Measurements from ENCODE around the gene GALNS.
"Not testable (repeated sequence)": the region's sequence is repeated elsewhere in the genome, so short reads cannot be mapped to it uniquely, and the experiment has no call there.

Gene GALNS

GRCh38 chr16:88838566-88838965, 18.2 kb downstream of the GALNS start:
- no peak for DNase-seq (ENCODE audit: low read depth in 2 of 2)

- DNase-seq (ENCODE audit: low read depth in 2 of 2), result no peak
Measured at GRCh38 chr16:88837806-88838205, 18.9 kb downstream of the GALNS start.

- no peak for DNase-seq (ENCODE audit: low read depth in 2 of 2)
Measured at GRCh38 chr16:88836791-88837190, 20.0 kb downstream of the GALNS start.

GRCh38 chr16:88835818-88836217, 20.9 kb downstream of the GALNS start:
- DNase-seq (ENCODE audit: low read depth in 2 of 2), result no peak

DNA sequence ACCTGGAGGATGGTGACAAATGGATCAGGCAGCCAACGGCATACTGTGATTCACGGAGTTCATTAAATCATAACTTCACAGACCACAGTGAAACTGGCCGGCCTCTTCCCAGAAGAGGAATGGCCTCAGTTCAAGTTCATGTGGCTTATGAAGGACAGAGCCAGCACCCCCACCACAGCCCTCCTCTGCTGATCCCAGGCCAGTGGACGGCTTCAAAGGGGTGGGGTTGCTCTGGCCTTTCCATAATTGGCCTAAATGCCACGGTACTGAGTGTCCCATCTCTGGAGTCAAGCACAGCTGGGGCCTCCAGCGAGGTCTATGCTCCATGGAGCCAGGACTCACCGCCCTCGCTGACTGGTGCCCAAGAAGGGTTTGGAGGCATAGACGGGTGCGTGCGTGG, 21.4 kb downstream of the GALNS start:
- no peak for DNase-seq (ENCODE audit: low read depth in 2 of 2)

DNA sequence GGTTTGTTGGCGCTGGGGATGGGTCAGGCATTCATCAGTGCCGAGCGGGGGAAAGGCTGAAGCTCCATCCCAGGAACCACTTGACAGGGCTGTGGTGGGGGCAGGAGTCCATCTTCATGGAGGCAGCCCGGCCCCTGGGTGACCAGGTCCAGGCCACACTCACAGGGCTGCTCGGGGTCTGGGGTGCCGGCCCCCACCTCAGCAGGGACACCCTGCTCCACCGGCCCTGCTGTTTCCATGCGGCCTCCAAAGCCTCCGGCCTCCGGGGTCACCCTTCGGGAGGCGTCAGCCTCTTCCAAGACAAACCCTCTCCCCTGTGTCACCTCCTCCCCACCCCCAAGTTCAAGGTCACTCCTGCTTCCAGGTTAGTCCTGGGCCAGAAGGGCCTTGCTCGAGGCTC, 22.1 kb downstream of the GALNS start:
- no peak for DNase-seq (ENCODE audit: low read depth in 2 of 2)

DNA sequence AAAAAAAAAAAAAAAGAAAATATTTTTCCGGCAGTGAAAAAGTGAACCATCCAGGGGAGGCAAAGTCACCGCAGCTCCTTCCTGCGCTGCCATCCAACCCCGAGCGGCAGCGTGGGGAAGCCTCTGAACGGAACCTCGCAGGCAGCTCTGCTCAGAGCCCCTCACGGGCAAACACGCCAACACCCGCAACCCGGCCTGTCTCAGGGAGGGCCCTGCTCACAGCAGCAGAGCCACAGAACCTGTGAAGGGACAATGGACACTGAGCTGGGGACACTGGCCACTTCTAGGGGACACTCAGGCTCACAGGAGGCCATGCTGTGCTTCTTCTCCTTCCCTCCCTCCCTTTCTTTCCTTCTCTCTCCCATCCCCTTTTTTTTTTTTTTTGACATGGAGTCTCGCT, 23.7 kb downstream of the GALNS start:
- no peak for DNase-seq (ENCODE audit: low read depth in 2 of 2)

DNA sequence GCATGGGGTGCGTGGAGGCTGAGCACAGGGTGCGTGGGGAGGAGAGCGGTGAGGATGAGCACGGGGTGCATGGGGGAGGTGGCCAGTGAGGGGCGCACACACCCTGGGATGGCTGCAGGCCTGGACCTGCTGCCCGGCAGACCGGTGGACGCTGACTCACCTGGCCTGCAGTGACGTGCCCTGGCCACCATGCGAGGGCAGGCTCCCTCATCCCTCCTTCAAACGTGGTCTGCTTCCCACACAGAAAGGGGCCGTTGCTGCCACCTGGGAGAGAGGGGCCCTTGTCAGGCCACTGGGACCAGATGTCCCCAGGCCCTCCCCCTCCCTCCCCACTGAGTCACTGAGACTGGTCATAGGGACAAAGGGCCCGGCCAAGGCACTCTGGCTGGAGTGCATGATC, 24.9 kb downstream of the GALNS start:
- no peak for DNase-seq (ENCODE audit: low read depth in 2 of 2)

DNA sequence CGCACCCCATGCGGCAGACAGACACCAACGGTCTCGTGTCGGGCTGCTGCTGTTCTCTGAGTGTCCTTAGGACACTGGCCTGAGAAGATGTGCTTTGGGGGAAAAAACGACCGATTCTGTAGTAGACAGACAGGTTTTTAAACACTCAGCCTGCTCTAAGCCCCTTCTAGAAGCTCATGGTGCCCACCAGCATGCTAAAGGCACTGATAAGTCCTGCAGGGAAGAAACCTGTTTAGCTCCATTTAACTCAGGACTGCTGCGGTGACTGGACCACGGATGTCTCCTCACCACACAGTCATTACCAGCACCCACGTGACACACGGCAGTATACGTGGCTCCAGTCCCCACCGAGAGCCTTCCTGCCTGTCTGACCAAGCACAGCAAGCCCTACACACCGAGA, 26.0 kb downstream of the GALNS start:
- no peak for DNase-seq (ENCODE audit: low read depth in 2 of 2)

DNA sequence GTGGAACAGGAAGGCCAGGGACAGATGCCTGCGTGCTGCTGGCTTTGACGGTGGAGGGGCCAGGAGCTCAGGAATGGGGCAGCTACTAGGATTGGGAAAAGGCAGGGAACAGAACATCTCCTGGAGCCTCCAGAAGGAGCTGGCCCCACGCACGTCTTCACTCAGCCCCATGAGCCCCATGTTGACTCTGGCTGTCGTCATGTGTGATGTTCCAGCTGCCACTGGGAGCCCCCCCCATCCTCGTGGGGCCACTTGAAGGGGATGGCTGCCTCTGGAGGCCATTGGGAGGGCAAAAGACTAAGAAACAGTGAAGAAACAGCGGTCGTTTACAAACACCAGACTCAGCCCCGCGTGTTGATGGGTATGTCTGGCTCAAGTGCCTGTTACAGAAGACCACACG, 26.5 kb downstream of the GALNS start:
- DNase-seq (ENCODE audit: low read depth in 2 of 2), result no peak

DNA sequence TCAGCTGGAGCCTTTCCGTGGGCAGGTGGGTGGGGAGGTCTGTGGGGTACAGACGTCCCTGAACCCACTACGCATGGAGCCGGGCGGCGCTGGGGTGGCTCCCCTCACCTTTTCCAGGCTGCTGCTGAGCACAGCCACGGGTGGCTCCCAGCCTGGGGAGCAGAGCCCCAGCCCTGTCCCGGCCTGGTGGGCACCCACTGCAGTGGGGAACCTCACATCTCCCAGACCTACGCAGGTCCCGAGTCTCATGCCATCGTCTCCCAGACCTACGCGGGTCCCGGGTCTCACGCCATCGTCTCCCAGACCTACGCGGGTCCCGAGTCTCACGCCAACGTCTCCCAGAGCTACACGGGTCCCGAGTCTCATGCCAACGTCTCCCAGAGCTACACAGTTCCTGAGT, 28.0 kb downstream of the GALNS start:
- no peak for DNase-seq (ENCODE audit: low read depth in 2 of 2)

DNA sequence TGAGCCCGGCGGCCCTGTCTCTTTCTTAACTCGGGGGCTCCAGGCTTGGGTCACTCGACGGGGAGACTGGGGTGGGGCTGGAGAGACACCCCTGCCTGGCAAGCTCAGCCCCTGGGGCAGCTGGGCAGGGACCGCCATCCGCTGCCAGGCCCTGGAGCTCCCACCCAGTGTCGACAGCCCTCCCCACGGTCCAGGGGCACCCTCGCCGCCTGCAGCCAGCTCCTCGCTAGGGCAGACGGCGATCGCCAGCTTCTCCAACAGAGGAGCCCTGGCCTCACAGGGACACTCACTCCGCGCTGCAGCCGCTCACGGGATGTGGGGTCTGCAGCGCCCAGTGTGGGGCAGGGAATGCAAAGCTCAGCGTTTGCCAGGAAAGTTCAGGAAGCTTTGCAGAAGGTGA, 29.0 kb downstream of the GALNS start:
- DNase-seq (ENCODE audit: low read depth in 2 of 2), result no peak

DNA sequence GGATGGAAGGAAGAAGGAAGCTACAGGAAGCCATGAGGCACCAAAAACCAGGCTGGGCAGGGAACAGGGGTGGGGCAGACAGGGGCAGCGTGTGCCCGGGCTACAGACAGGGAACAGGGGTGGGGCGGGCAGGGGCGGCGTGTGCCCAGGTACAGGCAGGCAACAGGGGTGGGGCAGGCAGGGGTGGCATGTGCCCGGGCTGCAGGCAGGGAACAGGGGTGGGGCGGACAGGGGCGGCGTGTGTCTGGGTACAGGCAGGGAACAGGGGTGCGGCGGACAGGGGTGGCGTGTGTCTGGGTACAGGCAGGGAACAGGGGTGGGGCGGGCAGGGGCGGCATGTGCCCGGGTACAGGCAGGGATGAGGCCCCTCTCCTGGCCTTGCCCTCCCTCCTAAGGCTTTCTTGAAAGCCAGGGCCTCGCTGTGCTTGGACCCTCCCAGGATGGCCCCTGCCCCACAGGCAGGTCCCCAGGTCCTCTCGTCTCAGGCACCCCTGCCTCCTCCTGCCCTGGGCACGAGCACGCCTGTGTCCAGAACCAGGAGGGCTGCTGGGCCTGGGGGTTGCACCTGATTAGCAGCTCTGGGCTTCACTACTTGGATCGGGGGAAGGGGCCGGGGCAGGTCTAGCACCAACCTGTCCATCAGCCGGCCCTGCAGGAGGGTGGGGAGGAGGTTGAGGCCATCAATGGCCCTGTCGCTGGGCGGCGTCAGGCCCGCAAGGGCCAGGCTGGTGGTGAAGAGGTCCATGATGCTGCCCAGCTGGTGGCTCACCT, 30.5 kb downstream of the GALNS start:
- DNase-seq (ENCODE audit: low read depth in 2 of 2), result no peak

DNA sequence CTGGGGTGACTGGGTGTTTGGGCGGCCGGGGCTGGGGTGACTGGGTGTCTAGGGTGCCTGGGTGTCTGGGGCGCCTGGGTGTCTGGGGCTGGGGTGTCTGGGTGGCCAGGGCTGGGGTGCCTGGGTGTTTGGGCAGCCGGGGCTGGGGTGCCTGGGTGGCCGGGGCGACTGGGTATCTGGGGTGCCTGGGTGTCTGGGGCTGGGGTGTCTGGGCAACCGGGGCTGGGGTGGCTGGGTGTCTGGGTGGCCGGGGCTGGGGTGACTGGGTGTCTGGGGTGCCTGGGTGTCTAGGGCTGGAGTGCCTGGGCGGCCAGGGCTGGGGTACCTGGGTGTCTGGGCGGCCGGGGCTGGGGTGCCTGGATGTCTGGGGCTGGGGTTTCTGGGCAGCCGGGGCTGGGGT, 31.6 kb downstream of the GALNS start:
- DNase-seq (ENCODE audit: low read depth in 2 of 2), result no peak

DNA sequence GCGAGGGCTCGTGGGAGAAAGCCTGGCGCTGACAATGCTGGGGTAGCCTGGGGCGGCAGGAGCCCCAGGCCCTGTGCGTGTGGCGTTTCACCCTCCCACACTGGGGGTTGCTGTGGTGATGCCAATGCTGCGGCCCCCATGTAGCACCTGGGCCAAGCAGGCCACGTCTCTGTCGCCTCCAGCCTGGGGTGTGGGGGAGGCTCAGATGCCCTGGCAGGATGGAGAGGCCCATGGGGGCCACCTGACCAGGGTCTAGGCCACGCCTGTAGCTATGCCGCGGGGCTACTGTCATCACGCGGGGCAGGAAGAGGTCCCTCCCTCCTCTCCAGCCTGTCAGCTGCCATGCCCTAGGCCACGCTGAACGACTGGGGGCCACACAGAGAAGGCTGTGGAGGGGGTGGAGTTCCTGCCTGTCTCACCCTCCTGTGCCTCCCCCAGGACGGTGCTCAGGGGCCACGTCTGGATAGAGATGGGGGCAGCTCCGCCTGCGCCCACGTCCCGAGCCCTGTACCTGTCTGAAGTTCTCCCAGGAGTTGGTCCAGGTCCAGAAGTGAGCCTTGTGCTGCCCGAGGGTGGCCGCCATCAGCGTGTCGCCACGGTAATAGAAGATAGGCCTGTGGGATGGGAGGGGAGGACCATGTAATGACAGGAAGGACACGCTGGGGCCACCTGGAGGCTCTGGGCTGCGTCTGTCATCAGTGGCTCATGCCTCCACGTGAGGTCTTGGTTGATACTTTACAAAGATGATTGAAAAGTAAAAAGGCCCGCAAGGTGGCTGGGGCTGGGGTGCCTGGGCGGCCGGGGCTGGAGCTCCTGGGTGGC, 32.3 kb downstream of the GALNS start:
- no peak for DNase-seq (ENCODE audit: low read depth in 2 of 2)

GRCh38 chr16:88823646-88824045, 33.1 kb downstream of the GALNS start:
- not testable (repeated sequence) for DNase-seq (ENCODE audit: low read depth in 2 of 2)

- DNase-seq (ENCODE audit: low read depth in 2 of 2), result no peak
Measured at GRCh38 chr16:88822281-88823040, 34.3 kb downstream of the GALNS start.

GRCh38 chr16:88821168-88821850, 35.4 kb downstream of the GALNS start:
- no peak for DNase-seq (ENCODE audit: low read depth in 2 of 2)

DNA sequence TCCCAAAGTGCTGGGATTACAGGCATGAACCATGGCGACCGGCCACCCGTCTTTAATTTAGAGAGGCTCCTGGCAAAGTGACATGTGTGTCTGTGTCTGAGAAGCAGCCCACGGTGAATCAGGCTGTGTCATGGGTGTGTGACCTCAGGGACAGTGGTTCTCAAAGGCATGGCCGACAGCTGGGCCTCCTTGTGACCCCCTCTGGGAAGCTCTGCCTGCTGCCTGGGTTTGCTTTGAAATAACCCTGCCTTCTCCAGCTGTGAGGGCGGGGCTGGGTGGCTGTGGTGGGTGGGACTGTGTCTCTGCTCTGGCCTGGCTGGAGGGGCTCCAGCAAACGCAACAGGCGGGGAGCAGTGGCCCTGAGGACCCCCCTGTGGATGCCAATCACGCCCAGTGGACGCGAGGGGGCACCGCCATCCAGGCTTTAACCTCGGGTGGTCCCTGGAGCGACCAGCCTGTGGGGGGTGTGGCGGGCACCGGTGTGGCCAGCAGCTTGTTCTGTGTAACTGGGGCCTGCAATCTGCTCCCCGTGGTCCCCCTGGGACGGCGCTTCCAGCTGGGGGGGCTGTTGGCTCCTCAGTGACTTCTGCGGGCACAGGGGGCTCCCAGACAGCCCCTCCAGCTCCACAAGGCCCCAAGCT, 36.2 kb downstream of the GALNS start:
- DNase-seq (ENCODE audit: low read depth in 2 of 2), result no peak

- no peak for DNase-seq (ENCODE audit: low read depth in 2 of 2)
Measured at GRCh38 chr16:88819126-88819525, 37.6 kb downstream of the GALNS start.

- no peak for DNase-seq (ENCODE audit: low read depth in 2 of 2)
Measured at GRCh38 chr16:88818575-88818874, 38.2 kb downstream of the GALNS start.
